ENCODE results near the gene TMEM131L.

- no peak for TF ChIP-seq CTCF (IDR thresholded peaks at IDR 0.05)
- TF ChIP-seq EP300 (IDR thresholded peaks at IDR 0.05): no peak
- TF ChIP-seq POLR2AphosphoS5 (IDR thresholded peaks at IDR 0.05): no peak
Observed at GRCh38 chr4:153501578-153501977, 35.4 kb downstream of the TMEM131L start.
